Endothelial cell of umbilical vein (primary cell): ENCODE measurements around the gene PELI2. TPM values are rescaled to one million over a fixed set of nuclear protein-coding genes. Genes with fewer than 3 reads are reported as not detected.

ENCODE experiments used
- BruUV-seq: library from RNA; stranded (reverse); fragments of 400-500 nt; replicated peaks from 2 replicates; lab custom pipeline; 2021; lab: Mats Ljungman, UMichigan
- CTCF ChIA-PET: fragments of 300-600, 350-600 bp; sonication (Branson Sonifier 250); formaldehyde crosslinking; loops from one replicate; lab custom pipeline; 2021; ENCODE audit warnings: antibody characterized with exemption, inconsistent platforms; lab: Charles Lee
- POLR2A ChIA-PET: fragments of 300-600, 350-600 bp; sonication (Branson Sonifier 250); formaldehyde crosslinking; loops from one replicate; lab custom pipeline; 2021; ENCODE audit warnings: antibody characterized with exemption, inconsistent platforms; lab: Charles Lee
- DNase-seq: peaks from one replicate; pipeline ENCODE4 v3.0.0-alpha.2; 2011; ENCODE audit warnings: low read depth, low spot score
- FAIRE-seq: peaks from 2 replicates; lab custom pipeline; 2011; peaks lifted over from hg19 to GRCh38; lab: Jason Lieb, UNC
- H2AFZ ChIP-seq: 2 replicates; pipeline ENCODE4 v1.6.0; 2012; ENCODE audit warnings: low read depth, low read length, control low read depth, inconsistent platforms
- H3K27ac ChIP-seq: 2 replicates; pipeline ENCODE4 v1.5.1; 2011; ENCODE audit warnings: low read depth, mild to moderate bottlenecking, control low read depth, low read length, moderate library complexity; ENCODE audit not compliant: insufficient read depth
- H3K27me3 ChIP-seq, 2 experiments: 2 replicates each; pipeline versions ENCODE4 v1.6.0 to v1.6.1; 2011; ENCODE audit warnings: low read length in 2 of 2, mixed read lengths in 1 of 2; ENCODE audit not compliant: control insufficient read depth in 2 of 2, insufficient read depth in 2 of 2
- H3K36me3 ChIP-seq, 2 experiments: 2 replicates in 1 of 2; 3 replicates in 1 of 2; pipeline ENCODE4 v1.5.1; 2011; ENCODE audit warnings: low read length in 2 of 2, mild to moderate bottlenecking in 1 of 2, moderate library complexity in 1 of 2; ENCODE audit not compliant: control insufficient read depth in 2 of 2, insufficient read depth in 2 of 2; ENCODE audit errors: extremely low read depth in 1 of 2
- H3K4me1 ChIP-seq: 3 replicates; pipeline ENCODE4 v1.5.1; 2011; ENCODE audit warnings: mild to moderate bottlenecking, low read length; ENCODE audit not compliant: control insufficient read depth, insufficient read depth; ENCODE audit errors: extremely low read depth
- H3K4me2 ChIP-seq: 2 replicates; pipeline ENCODE4 v1.6.1; 2011; ENCODE audit warnings: low read length, control low read depth, mixed read lengths; ENCODE audit not compliant: insufficient read depth
- H3K4me3 ChIP-seq, 3 experiments: fragments of 200-600 bp in 1 of 3; sonication (generic), shearing (Covaris generic) in 1 of 3; replicated peaks in 1 of 3; 2 replicates each; pipeline ENCODE4 v1.5.1; 2011 to 2016; ENCODE audit warnings: control low read depth in 3 of 3, low read length in 3 of 3, mild to moderate bottlenecking in 2 of 3, inconsistent platforms in 1 of 3, low read depth in 1 of 3, moderate library complexity in 1 of 3; ENCODE audit not compliant: insufficient read depth in 1 of 3
- H3K79me2 ChIP-seq: 2 replicates; pipeline ENCODE4 v1.6.0; 2012; ENCODE audit warnings: low read length, inconsistent platforms; ENCODE audit not compliant: control insufficient read depth, insufficient read depth
- H3K9ac ChIP-seq: replicated peaks from 2 replicates; pipeline ENCODE3; 2011; ENCODE audit warnings: low read length, control low read depth; ENCODE audit not compliant: insufficient read depth; ENCODE audit errors: extremely low read depth
- H3K9me1 ChIP-seq: replicated peaks from 3 replicates; pipeline ENCODE4 v1.6.0; 2011; ENCODE audit warnings: mild to moderate bottlenecking, low read length; ENCODE audit not compliant: control insufficient read depth, insufficient read depth; ENCODE audit errors: extremely low read depth
- H3K9me3 ChIP-seq: replicated peaks from 2 replicates; pipeline ENCODE4 v1.5.1; 2012; ENCODE audit warnings: low read length, inconsistent platforms; ENCODE audit not compliant: control insufficient read depth, insufficient read depth
- H4K20me1 ChIP-seq: replicated peaks from 2 replicates; pipeline ENCODE3; 2011; ENCODE audit warnings: mild to moderate bottlenecking, low read length; ENCODE audit not compliant: control insufficient read depth, insufficient read depth; ENCODE audit errors: extremely low read depth
- EZH2 ChIP-seq: IDR thresholded peaks from 2 replicates; pipeline ENCODE4 v1.6.1; 2012; ENCODE audit warnings: borderline replicate concordance, low read depth, mild to moderate bottlenecking, moderate library complexity, low read length, inconsistent platforms; ENCODE audit not compliant: severe bottlenecking
- FOS ChIP-seq: IDR thresholded peaks from 2 replicates; pipeline ENCODE4 v1.6.1; 2011; ENCODE audit warnings: mild to moderate bottlenecking, low read length, moderate library complexity, borderline replicate concordance; ENCODE audit not compliant: insufficient read depth
- GATA2 ChIP-seq: IDR thresholded peaks from 2 replicates; pipeline ENCODE4 v1.7.0; 2011; ENCODE audit warnings: low read depth, mild to moderate bottlenecking, moderate library complexity, mixed read lengths, low read length; ENCODE audit not compliant: insufficient read length, insufficient read depth
- JUN ChIP-seq: IDR thresholded peaks from 2 replicates; pipeline ENCODE4 v1.6.1; 2011; ENCODE audit warnings: borderline replicate concordance, low read depth; ENCODE audit not compliant: insufficient read length, insufficient read depth
- MAX ChIP-seq: IDR thresholded peaks from 2 replicates; pipeline ENCODE4 v1.6.1; 2011; ENCODE audit not compliant: insufficient read depth, insufficient read length
- MYC ChIP-seq: IDR thresholded peaks from one replicate; pipeline ENCODE4 v1.6.1; 2011; ENCODE audit warnings: mild to moderate bottlenecking, low read depth, low read length
- POLR2A ChIP-seq: IDR thresholded peaks from 2 replicates; pipeline ENCODE4 v1.6.1; 2012; ENCODE audit warnings: low read depth, mild to moderate bottlenecking, control low read depth, low read length
- POLR2AphosphoS5 ChIP-seq: IDR thresholded peaks from 2 replicates; pipeline ENCODE4 v1.6.1; 2012; ENCODE audit warnings: low read depth, mild to moderate bottlenecking, control low read depth, low read length, moderate library complexity; ENCODE audit not compliant: insufficient read depth
- dilution Hi-C: fragments of 300-500 bp; cut with MboI; formaldehyde crosslinking; loops from one replicate; pipeline ENCODE4 v1.15.0; 2019; ENCODE audit warnings: low sequenced_read_pairs; ENCODE audit not compliant: extremely low pct_ligation_motif_present
- intact Hi-C: fragments of 100-400 bp; cut with micrococcal nuclease; formaldehyde crosslinking; loops from one replicate; pipeline ENCODE4 v1.10.0; 2022
- polyA plus RNA-seq, 4 experiments: library from polyadenylated mRNA; depleted of rRNA in 3 of 4; stranded (reverse) in 3 of 4; unstranded in 1 of 4; fragments of >200 nt; gene quantifications; 2 replicates each; pipeline versions ENCODE4 v1.2.1 to v1.2.3, GENCODE V29; 2011 to 2012; ENCODE audit warnings: missing spikeins in 1 of 4
- total RNA-seq: library from RNA; stranded (reverse); gene quantifications from 2 replicates; pipeline ENCODE4 v1.2.3, GENCODE V29; 2021
- TF ChIP-seq, protein P1 (sequence below), 2 donors: IDR thresholded peaks; 1 replicate in 1 of 2; 2 replicates in 1 of 2; pipeline ENCODE4 v1.5.1; 2011; ENCODE audit warnings: low read length in 2 of 2, mild to moderate bottlenecking in 2 of 2, moderate library complexity in 2 of 2, control low read depth in 1 of 2, inconsistent platforms in 1 of 2, low read depth in 1 of 2; ENCODE audit not compliant: insufficient read depth in 1 of 2; ENCODE audit errors: extremely low read depth in 1 of 2

PELI2 gene
- total and polyA plus RNA-seq, 2 donors (not counting 3 experiments of a cell fraction or from before 2014, with no cell fraction given), result 11.5 to 13.0 TPM

DNA sequence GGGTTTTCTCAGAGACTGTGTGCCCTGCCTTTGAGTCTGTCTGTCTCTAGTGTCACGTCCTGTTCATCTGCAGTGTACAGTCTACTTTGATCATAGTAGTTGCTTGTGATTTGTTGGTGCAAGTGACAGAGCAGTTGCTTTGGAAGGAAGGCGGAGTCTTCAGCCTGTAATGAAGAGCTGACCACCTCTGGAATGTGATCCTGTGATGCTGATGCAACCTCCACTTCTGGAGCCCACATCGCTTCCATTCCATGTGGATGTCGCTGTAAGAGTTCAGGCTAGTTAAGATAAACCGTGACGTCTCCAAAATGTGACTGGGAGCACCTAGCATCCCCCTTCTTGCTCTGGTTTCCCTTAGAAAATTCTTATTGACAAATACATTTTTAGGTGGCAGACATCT lies 51.8 kb downstream of the PELI2 start:
- H3K4me1 ChIP-seq, result peaks cover 17% of the 10 kb centered on the region
- POLR2A ChIA-PET, result no interaction called here
- no peak overlapping the region for H3K4me2 ChIP-seq
- H3K27ac ChIP-seq, result no peak overlapping the region
- dilution Hi-C loops, result no loop called here
- H3K4me3 ChIP-seq, result no peak overlapping the region
- no peaks in the 10 kb centered on the region for H3K9me3 ChIP-seq
- no peak overlapping the region for H3K9ac ChIP-seq
- no peaks in the 10 kb centered on the region for H3K36me3 ChIP-seq
- no peaks in the 10 kb centered on the region for H3K9me1 ChIP-seq
- TF ChIP-seq FOS (no peak), POLR2AphosphoS5 (no peak), JUN (no peak), MAX (no peak), GATA2 (no peak), EZH2 (no peak), POLR2A (no peak), MYC (no peak)
- TF ChIP-seq, protein P1, sequence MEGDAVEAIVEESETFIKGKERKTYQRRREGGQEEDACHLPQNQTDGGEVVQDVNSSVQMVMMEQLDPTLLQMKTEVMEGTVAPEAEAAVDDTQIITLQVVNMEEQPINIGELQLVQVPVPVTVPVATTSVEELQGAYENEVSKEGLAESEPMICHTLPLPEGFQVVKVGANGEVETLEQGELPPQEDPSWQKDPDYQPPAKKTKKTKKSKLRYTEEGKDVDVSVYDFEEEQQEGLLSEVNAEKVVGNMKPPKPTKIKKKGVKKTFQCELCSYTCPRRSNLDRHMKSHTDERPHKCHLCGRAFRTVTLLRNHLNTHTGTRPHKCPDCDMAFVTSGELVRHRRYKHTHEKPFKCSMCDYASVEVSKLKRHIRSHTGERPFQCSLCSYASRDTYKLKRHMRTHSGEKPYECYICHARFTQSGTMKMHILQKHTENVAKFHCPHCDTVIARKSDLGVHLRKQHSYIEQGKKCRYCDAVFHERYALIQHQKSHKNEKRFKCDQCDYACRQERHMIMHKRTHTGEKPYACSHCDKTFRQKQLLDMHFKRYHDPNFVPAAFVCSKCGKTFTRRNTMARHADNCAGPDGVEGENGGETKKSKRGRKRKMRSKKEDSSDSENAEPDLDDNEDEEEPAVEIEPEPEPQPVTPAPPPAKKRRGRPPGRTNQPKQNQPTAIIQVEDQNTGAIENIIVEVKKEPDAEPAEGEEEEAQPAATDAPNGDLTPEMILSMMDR (IDR thresholded peaks at IDR 0.05; ENCODE audit: extremely low read depth in 1 of 2, insufficient read depth in 1 of 2, low read depth in 1 of 2, low read length in 2 of 2), result no peak
- intact Hi-C loops, result no loop called here
- no peaks in the 10 kb centered on the region for H3K79me2 ChIP-seq
- no peaks in the 10 kb centered on the region for H4K20me1 ChIP-seq
- FAIRE-seq, result no peak
- no peak overlapping the region for H2AFZ ChIP-seq
- no peak for DNase-seq
- no TSS peak for BruUV-seq
- CTCF ChIA-PET, result no interaction called here
- H3K27me3 ChIP-seq, result no peaks in the 10 kb centered on the region
